ACHN (cell line): ENCODE results near the gene IFNW1.

Experiments used
- DNase-seq: peaks from one replicate; pipeline ENCODE4 v3.0.0-alpha.2; 2015
- in situ Hi-C: cut with HindIII; loops from 2 replicates; pipeline ENCODE4 v1.10.0; 2017; ENCODE audit warnings: low sequenced_read_pairs, low pct_ligation_motif_present, low pct_unique_long_range_greater_than_20kb

Gene IFNW1

DNA sequence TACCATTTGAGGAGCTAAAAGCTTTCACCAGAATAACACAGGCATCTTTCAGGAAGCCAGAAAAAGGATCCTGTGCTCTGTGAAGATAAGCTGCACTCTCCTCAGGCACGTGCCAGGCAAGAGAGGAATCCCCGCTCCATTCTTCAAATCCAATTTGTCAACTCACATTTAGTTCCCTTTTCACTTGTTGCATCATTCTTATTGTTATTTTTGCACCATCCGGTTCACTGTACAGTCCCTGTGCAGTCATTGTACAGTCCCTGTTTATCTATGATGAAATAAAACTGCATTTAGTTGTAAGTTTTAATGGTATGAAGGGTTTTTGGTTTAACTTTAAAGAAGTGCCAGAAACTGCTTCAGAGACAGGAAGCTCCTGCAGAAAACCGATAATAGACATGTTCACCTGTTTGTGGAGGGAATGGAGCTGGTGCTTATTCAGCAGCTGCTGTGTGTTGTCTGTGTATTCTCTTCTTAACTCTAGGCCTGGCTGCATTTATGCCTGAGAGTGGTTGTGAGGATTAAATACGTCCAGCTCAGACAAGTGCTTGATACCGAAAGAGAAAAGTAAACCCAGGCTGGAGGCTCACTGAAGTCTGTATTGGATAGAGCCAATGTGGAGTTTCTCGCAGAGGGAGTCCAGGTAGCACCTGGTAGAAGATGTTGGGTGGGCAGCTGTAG is 22.4 kb downstream of the IFNW1 start:
- DNase-seq: no peak
- in situ Hi-C loops: no loop called here

DNA sequence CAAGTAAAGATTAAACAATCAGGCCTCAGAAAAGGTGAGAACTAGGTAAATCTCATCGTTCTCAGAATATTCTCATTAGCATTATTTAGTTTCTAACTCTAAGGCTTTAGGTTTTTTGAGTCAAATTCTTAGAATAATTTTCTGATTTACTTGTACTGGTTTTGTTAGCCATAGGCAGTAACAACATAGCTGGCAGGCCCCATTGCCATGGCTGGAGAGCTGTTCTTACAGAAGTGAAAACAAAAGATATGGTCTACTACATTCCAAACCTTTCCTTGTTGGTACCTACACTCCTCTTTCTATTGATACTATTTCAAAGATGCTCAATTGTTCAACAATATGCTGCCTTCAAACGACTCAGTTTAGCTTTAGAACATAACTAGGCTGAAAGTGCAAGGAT is 27.3 kb downstream of the IFNW1 start:
- no peak for DNase-seq
- in situ Hi-C loops: no loop called here

- in situ Hi-C loops: no loop called here
- DNase-seq: no peak
Observed at GRCh38 chr9:21110708-21111576, 30.7 kb downstream of the IFNW1 start.

- in situ Hi-C loops: no loop called here
- no peak for DNase-seq
Observed at GRCh38 chr9:21104787-21105186, 36.8 kb downstream of the IFNW1 start.

DNA sequence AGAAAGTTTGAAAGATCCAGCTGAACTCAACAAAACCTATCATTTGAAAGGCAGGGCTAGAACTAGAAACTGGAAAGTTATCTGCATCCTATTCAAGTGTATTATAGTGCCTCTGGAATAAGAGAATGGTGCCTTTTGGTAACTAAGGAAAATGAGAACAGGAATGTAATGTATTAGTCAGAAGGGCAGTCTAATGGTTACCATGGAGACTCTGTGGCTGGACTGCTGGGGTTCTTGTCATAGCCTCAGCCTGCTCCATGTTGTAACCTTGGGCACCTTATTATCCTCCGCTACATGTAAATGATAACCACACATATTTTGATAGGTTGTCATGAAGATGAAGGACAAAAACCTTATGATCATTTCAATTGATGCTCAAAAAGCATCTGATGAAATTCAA is 39.3 kb downstream of the IFNW1 start:
- DNase-seq: no peak
- in situ Hi-C loops: no loop called here

- DNase-seq: no peak
- in situ Hi-C loops: no loop called here
Observed at GRCh38 chr9:21097817-21098216, 43.8 kb downstream of the IFNW1 start.

GRCh38 chr9:21096901-21097255 is 44.8 kb downstream of the IFNW1 start:
- no peak for DNase-seq
- in situ Hi-C loops: no loop called here

DNA sequence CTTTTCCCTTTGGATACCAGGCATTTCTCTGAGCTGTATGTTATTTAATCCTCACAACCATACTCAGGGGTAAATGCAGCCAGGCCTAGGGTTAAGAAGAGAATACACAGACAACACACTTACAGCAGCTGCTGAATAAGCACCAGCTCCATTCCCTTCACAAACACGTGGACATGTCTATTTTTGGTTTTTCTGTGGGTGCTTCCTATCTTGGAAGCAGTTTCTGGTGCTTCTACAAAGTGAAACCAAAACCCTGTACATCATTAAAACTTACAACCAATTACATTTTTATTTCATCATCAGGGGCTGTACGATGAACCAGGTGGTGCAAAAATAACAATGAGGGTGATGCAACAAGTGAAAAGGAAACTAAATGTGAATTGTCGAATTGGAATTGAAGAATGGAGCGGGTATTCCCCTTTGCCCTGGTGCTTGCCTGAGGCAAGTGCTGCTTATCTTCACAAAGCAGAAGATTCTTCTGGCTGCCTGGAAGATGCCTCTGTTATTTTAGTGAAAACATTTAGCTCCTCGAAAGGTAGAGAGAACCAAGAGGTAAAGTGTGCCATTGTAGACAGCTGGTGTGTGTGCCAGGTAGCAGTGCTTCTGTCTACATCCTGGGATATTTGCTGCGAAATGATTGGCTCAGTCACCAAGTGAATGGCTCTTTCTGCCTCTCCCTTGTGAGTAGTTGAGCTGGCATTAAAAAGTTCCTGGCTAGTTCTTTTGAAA is 45.3 kb downstream of the IFNW1 start:
- no peak for DNase-seq

GRCh38 chr9:21095561-21095960 is 46.1 kb downstream of the IFNW1 start:
- in situ Hi-C loops: no loop called here
- DNase-seq: no peak

More for the DNA sequence above, 45.3 kb downstream of the IFNW1 start:
- in situ Hi-C loops: no loop called here
